ENCODE results near the gene COL8A2. TPM values are rescaled to one million over a fixed set of nuclear protein-coding genes. Genes with fewer than 3 reads are reported as not detected.

COL8A2 gene
- total and polyA plus RNA-seq, 2 donors (not counting 3 experiments of a cell fraction or from before 2014, with no cell fraction given) = 1.2 to 1.3 TPM

- Histone ChIP-seq H3K27me3 (ENCODE audit: control insufficient read depth in 2 of 2, insufficient read depth in 2 of 2, low read length in 2 of 2) (no peaks in the 10 kb centered on the region), H2AFZ (ENCODE audit: low read depth, low read length) (no peak overlapping the region), H3K79me2 (ENCODE audit: control insufficient read depth, insufficient read depth, low read length) (peaks cover 63% of the 10 kb centered on the region), H3K4me3 (replicated peaks in 1 of 3; ENCODE audit: insufficient read depth in 1 of 3, low read depth in 1 of 3, low read length in 3 of 3) (no peak overlapping the region), H3K27ac (ENCODE audit: insufficient read depth, low read depth, low read length) (no peak overlapping the region), H3K9ac (replicated peaks; ENCODE audit: extremely low read depth, insufficient read depth, low read length) (no peak overlapping the region), H3K36me3 (ENCODE audit: control insufficient read depth in 2 of 2, extremely low read depth in 1 of 2, insufficient read depth in 2 of 2, low read length in 2 of 2) (peaks cover 0 to 3% of the 10 kb centered on the region in 2 experiments), H3K4me1 (ENCODE audit: control insufficient read depth, extremely low read depth, insufficient read depth, low read length) (peaks cover 8% of the 10 kb centered on the region), H3K4me2 (ENCODE audit: insufficient read depth, low read length) (no peak overlapping the region), H3K9me3 (replicated peaks; ENCODE audit: control insufficient read depth, insufficient read depth, low read length) (no peaks in the 10 kb centered on the region), H3K9me1 (replicated peaks; ENCODE audit: control insufficient read depth, extremely low read depth, insufficient read depth, low read length) (no peaks in the 10 kb centered on the region), H4K20me1 (replicated peaks; ENCODE audit: control insufficient read depth, extremely low read depth, insufficient read depth, low read length) (no peaks in the 10 kb centered on the region)
- CTCF ChIA-PET = interaction anchor here (1.2 to 3.9 kb wide), 2 partner anchors 9 to 142 kb away, joined by 4 to 25 read pairs; no protein-coding TSS in a partner anchor
- DNase-seq (ENCODE audit: low read depth, low spot score) = no peak
- no peak for TF ChIP-seq MYC (IDR thresholded peaks at IDR 0.05; ENCODE audit: low read depth, low read length)
- TF ChIP-seq EZH2 (IDR thresholded peaks at IDR 0.05; ENCODE audit: borderline replicate concordance, low read depth, low read length, severe bottlenecking) = no peak
- no peak for TF ChIP-seq POLR2A (IDR thresholded peaks at IDR 0.05; ENCODE audit: low read depth, low read length)
- TF ChIP-seq MAX (IDR thresholded peaks at IDR 0.05; ENCODE audit: insufficient read depth, insufficient read length) = no peak
- no peak for TF ChIP-seq POLR2AphosphoS5 (IDR thresholded peaks at IDR 0.05; ENCODE audit: insufficient read depth, low read depth, low read length)
- TF ChIP-seq CTCF (IDR thresholded peaks at IDR 0.05; ENCODE audit: extremely low read depth in 1 of 2, insufficient read depth in 1 of 2, low read depth in 1 of 2, low read length in 2 of 2) = no peak
- no peak for TF ChIP-seq JUN (IDR thresholded peaks at IDR 0.05; ENCODE audit: borderline replicate concordance, insufficient read depth, insufficient read length, low read depth)
- no peak for TF ChIP-seq FOS (IDR thresholded peaks at IDR 0.05; ENCODE audit: borderline replicate concordance, insufficient read depth, low read length)
- no peak for TF ChIP-seq GATA2 (IDR thresholded peaks at IDR 0.05; ENCODE audit: insufficient read depth, insufficient read length, low read depth, low read length)
- dilution Hi-C loops (cut with MboI; ENCODE audit: extremely low pct_ligation_motif_present, low sequenced_read_pairs) (no loop called here), intact Hi-C loops (cut with micrococcal nuclease) (no loop called here)
- no TSS peak for BruUV-seq (replicated peaks)
- FAIRE-seq = no peak
- POLR2A ChIA-PET = no interaction called here
Observed at GRCh38 chr1:36143424-36143823, 18.4 kb upstream of the COL8A2 start.

Measured in endothelial cell of umbilical vein (primary cell).